Activated naive CD4-positive, alpha-beta T cell treated with anti-CD3 and anti-CD28 coated beads, Interleukin-2, amount 50 U/mL, for 16 hours (primary cell): ENCODE data around the gene SUPT7L.
"Not testable (repeated sequence)": the region's sequence is repeated elsewhere in the genome, so short reads cannot be mapped to it uniquely, and the experiment has no call there.

Experiments
- DNase-seq: peaks from one replicate; pipeline ENCODE4 v3.0.0-alpha.2; 2020

Gene SUPT7L

GRCh38 chr2:27663285-27664153 lies at the start of gene SUPT7L, which contains the start of gene SLC4A1AP:
Gene SUPT7L, minus strand, starts transcription at chr2:27663614. Its CDS starts 1,422 bp downstream, at chr2:27662192.
Gene SLC4A1AP, plus strand, starts transcription at chr2:27663889. Its CDS starts 26 bp downstream, at chr2:27663915.
- peak; percentile 71 for DNase-seq

- no peak for DNase-seq
Measured at GRCh38 chr2:27713201-27713600, 49.8 kb upstream of the SUPT7L start.

- DNase-seq, result no peak
Measured at GRCh38 chr2:27712522-27712921, 49.1 kb upstream of the SUPT7L start.

GRCh38 chr2:27711804-27712203 lies 48.4 kb upstream of the SUPT7L start:
- no peak for DNase-seq

GRCh38 chr2:27710640-27711430 lies 47.4 kb upstream of the SUPT7L start:
- no peak for DNase-seq

- DNase-seq, result no peak
Measured at GRCh38 chr2:27709960-27710575, 46.7 kb upstream of the SUPT7L start.

- no peak for DNase-seq
Measured at GRCh38 chr2:27709326-27709725, 45.9 kb upstream of the SUPT7L start.

GRCh38 chr2:27708666-27709065 lies 45.3 kb upstream of the SUPT7L start:
- DNase-seq, result no peak

- DNase-seq, result no peak
Measured at GRCh38 chr2:27708257-27708654, 44.8 kb upstream of the SUPT7L start.

- no peak for DNase-seq
Measured at GRCh38 chr2:27707462-27708256, 44.2 kb upstream of the SUPT7L start.

- no peak for DNase-seq
Measured at GRCh38 chr2:27705851-27706622, 42.6 kb upstream of the SUPT7L start.

- no peak for DNase-seq
Measured at GRCh38 chr2:27704342-27704876, 41.0 kb upstream of the SUPT7L start.

GRCh38 chr2:27703638-27704341 lies 40.4 kb upstream of the SUPT7L start:
- peak; percentile 83 for DNase-seq

GRCh38 chr2:27702302-27702701 lies 38.9 kb upstream of the SUPT7L start:
- no peak for DNase-seq

GRCh38 chr2:27701676-27702075 lies 38.3 kb upstream of the SUPT7L start:
- no peak for DNase-seq

GRCh38 chr2:27697660-27698059 lies 34.2 kb upstream of the SUPT7L start:
- no peak for DNase-seq

- DNase-seq, result no peak
Measured at GRCh38 chr2:27690052-27690451, 26.6 kb upstream of the SUPT7L start.

- no peak for DNase-seq
Measured at GRCh38 chr2:27689424-27689823, 26.0 kb upstream of the SUPT7L start.

GRCh38 chr2:27687232-27687631 lies 23.8 kb upstream of the SUPT7L start:
- no peak for DNase-seq

- DNase-seq, result no peak
Measured at GRCh38 chr2:27685577-27685976, 22.2 kb upstream of the SUPT7L start.

GRCh38 chr2:27685006-27685405 lies 21.6 kb upstream of the SUPT7L start:
- not testable (repeated sequence) for DNase-seq
